DOHH2 (cell line): ENCODE measurements around the gene KNDC1.
"Not testable (repeated sequence)": the region's sequence is repeated elsewhere in the genome, so short reads cannot be mapped to it uniquely, and the experiment has no call there.

ENCODE experiments used
- H3F3A ChIP-seq: fragments of 200-600 bp; sonication (generic), shearing (Covaris generic); 2 replicates; pipeline ENCODE4 v1.6.0; 2016; ENCODE audit warnings: antibody characterized with exemption, mild to moderate bottlenecking; ENCODE audit not compliant: control insufficient read depth, insufficient read depth
- H3K27ac ChIP-seq: fragments of 200-600 bp; sonication (generic); 2 replicates; pipeline ENCODE4 v1.5.1; 2014; ENCODE audit warnings: low read depth, mild to moderate bottlenecking, low read length, moderate library complexity
- H3K27me3 ChIP-seq: fragments of 200-600 bp; sonication (generic); 2 replicates; pipeline ENCODE4 v1.6.1; 2014; ENCODE audit warnings: mild to moderate bottlenecking, low read length, mixed read lengths; ENCODE audit not compliant: control insufficient read depth
- H3K36me3 ChIP-seq: fragments of 200-600 bp; sonication (generic); 2 replicates; pipeline ENCODE4 v1.6.1; 2014; ENCODE audit warnings: mild to moderate bottlenecking, low read length, moderate library complexity, mixed read lengths; ENCODE audit not compliant: control insufficient read depth
- H3K4me1 ChIP-seq: fragments of 200-600 bp; sonication (generic); 2 replicates; pipeline ENCODE4 v1.6.1; 2014; ENCODE audit warnings: mild to moderate bottlenecking, low read length, mixed read lengths; ENCODE audit not compliant: control insufficient read depth
- H3K4me2 ChIP-seq: fragments of 200-600 bp; sonication (generic); 2 replicates; pipeline ENCODE4 v1.6.0; 2014; ENCODE audit warnings: mild to moderate bottlenecking, low read length, moderate library complexity
- H3K4me3 ChIP-seq: fragments of 200-600 bp; sonication (generic); 2 replicates; pipeline ENCODE4 v1.5.1; 2014; ENCODE audit warnings: mild to moderate bottlenecking, low read length, mixed read lengths
- H3K79me2 ChIP-seq: fragments of 200-600 bp; sonication (generic); 2 replicates; pipeline ENCODE4 v1.6.1; 2014; ENCODE audit warnings: mild to moderate bottlenecking, low read length, mixed read lengths; ENCODE audit not compliant: control insufficient read depth
- H3K9me2 ChIP-seq: fragments of 200-600 bp; sonication (generic); replicated peaks from 2 replicates; pipeline ENCODE4 v1.6.1; 2014; ENCODE audit warnings: mild to moderate bottlenecking, low read length, mixed read lengths; ENCODE audit not compliant: control insufficient read depth
- H3K9me3 ChIP-seq: fragments of 200-600 bp; sonication (generic); 2 replicates; pipeline ENCODE4 v1.6.1; 2014; ENCODE audit warnings: antibody characterized with exemption, low read length, mixed read lengths; ENCODE audit not compliant: control insufficient read depth, insufficient read depth
- H4K20me1 ChIP-seq: fragments of 200-600 bp; sonication (generic); 2 replicates; pipeline ENCODE4 v1.6.0; 2014; ENCODE audit warnings: low read depth, mild to moderate bottlenecking, antibody characterized with exemption, low read length, moderate library complexity; ENCODE audit not compliant: control insufficient read depth, insufficient read depth
- CTCF ChIP-seq: fragments of 200-600 bp; sonication (generic); IDR thresholded peaks from one replicate; pipeline ENCODE4 v1.5.1; 2014; ENCODE audit warnings: antibody characterized with exemption, mild to moderate bottlenecking, low read depth, low read length; ENCODE audit not compliant: poor library complexity, severe bottlenecking
- EZH2phosphoT487 ChIP-seq: fragments of 200-600 bp; sonication (generic); IDR thresholded peaks from 2 replicates; pipeline ENCODE4 v1.6.1; 2017; ENCODE audit warnings: borderline replicate concordance, mild to moderate bottlenecking, antibody characterized with exemption, low read length, moderate library complexity, mixed read lengths

The KNDC1 gene

GRCh38 chr10:133263674-133264073, 103.7 kb downstream of the KNDC1 start:
- Histone ChIP-seq H3F3A (no peaks in the 10 kb centered on the region), H3K4me2 (no peak overlapping the region), H3K27ac (no peak overlapping the region), H3K4me1 (peaks cover 20% of the 10 kb centered on the region), H4K20me1 (no peaks in the 10 kb centered on the region), H3K4me3 (no peak overlapping the region), H3K9me3 (peaks cover 10% of the 10 kb centered on the region; the same call in 1 of the 2 replicates), H3K9me2 (no peaks in the 10 kb centered on the region), H3K36me3 (no peaks in the 10 kb centered on the region), H3K79me2 (no peaks in the 10 kb centered on the region), H3K27me3 (0 out of 2 replicates have a peak, but pooled peaks cover 6% of the 10 kb centered on the region)
- TF ChIP-seq EZH2phosphoT487 (no peak), CTCF (no peak)

GRCh38 chr10:133264461-133264860, 104.4 kb downstream of the KNDC1 start:
- no peaks in the 10 kb centered on the region for H3K36me3 ChIP-seq
- TF ChIP-seq CTCF: no peak
- H3K27me3 ChIP-seq: 0 out of 2 replicates have a peak, but pooled peaks cover 6% of the 10 kb centered on the region
- no peaks in the 10 kb centered on the region for H4K20me1 ChIP-seq
- H3K9me2 ChIP-seq: no peaks in the 10 kb centered on the region
- no peaks in the 10 kb centered on the region for H3K79me2 ChIP-seq
- peaks cover 12% of the 10 kb centered on the region for H3K4me1 ChIP-seq
- no peaks in the 10 kb centered on the region for H3F3A ChIP-seq
- no peak overlapping the region for H3K27ac ChIP-seq
- no peak overlapping the region for H3K4me3 ChIP-seq
- H3K9me3 ChIP-seq: peaks cover 10% of the 10 kb centered on the region; the same call in 1 of the 2 replicates
- no peak overlapping the region for H3K4me2 ChIP-seq

- H3K4me2 ChIP-seq: not testable (repeated sequence)
Observed at GRCh38 chr10:133265052-133265451, 105.0 kb downstream of the KNDC1 start.

GRCh38 chr10:133266056-133266795, 106.2 kb downstream of the KNDC1 start:
- no peak overlapping the region for H3K4me3 ChIP-seq
- H3K4me1 ChIP-seq: peaks cover 2% of the 10 kb centered on the region
- no peaks in the 10 kb centered on the region for H3K9me3 ChIP-seq
- H3K4me2 ChIP-seq: no peak overlapping the region
- H3K9me2 ChIP-seq: no peaks in the 10 kb centered on the region
- H3K27ac ChIP-seq: no peak overlapping the region
- 0 out of 2 replicates have a peak, but pooled peaks cover 3% of the 10 kb centered on the region for H3K27me3 ChIP-seq
- H4K20me1 ChIP-seq: no peaks in the 10 kb centered on the region
- H3F3A ChIP-seq: no peaks in the 10 kb centered on the region
- no peak for TF ChIP-seq EZH2phosphoT487
- TF ChIP-seq CTCF: no peak
- no peaks in the 10 kb centered on the region for H3K36me3 ChIP-seq
- no peaks in the 10 kb centered on the region for H3K79me2 ChIP-seq

More at GRCh38 chr10:133265052-133265451, 105.0 kb downstream of the KNDC1 start:
- not testable (repeated sequence) for H3F3A ChIP-seq, H3K27ac ChIP-seq, H3K79me2 ChIP-seq, H3K9me3 ChIP-seq, H3K36me3 ChIP-seq, H3K9me2 ChIP-seq, H3K4me1 ChIP-seq, H3K27me3 ChIP-seq, H4K20me1 ChIP-seq, H3K4me3 ChIP-seq
